LNCaP clone FGC (cell line): ENCODE measurements around the gene FBXO31.

Source experiments
- DNase-seq: peaks from one replicate; pipeline ENCODE4 v3.0.0-alpha.2; 2011; ENCODE audit warnings: low read depth
- H3K4me3 ChIP-seq: 2 replicates; pipeline ENCODE4 v1.5.1; 2011; ENCODE audit warnings: mild to moderate bottlenecking, low read depth, low read length, control low read depth
- CTCF ChIP-seq: IDR thresholded peaks from 2 replicates; pipeline ENCODE4 v1.5.1; 2012; ENCODE audit warnings: mild to moderate bottlenecking; ENCODE audit not compliant: control insufficient read depth, insufficient read depth; ENCODE audit errors: extremely low read depth

Gene FBXO31

GRCh38 chr16:87345726-87346424 lies 37.7 kb downstream of the FBXO31 start:
- no peak overlapping the region for H3K4me3 ChIP-seq
- DNase-seq: no peak

GRCh38 chr16:87344931-87345631 lies 38.5 kb downstream of the FBXO31 start:
- no peak for TF ChIP-seq CTCF
- H3K4me3 ChIP-seq: no peak overlapping the region
- peak; percentile 27 for DNase-seq

More at GRCh38 chr16:87345726-87346424, 37.7 kb downstream of the FBXO31 start:
- TF ChIP-seq CTCF: no peak

- TF ChIP-seq CTCF: no peak
- no peak overlapping the region for H3K4me3 ChIP-seq
- DNase-seq: no peak
Measured at GRCh38 chr16:87344165-87344930, 39.2 kb downstream of the FBXO31 start.

GRCh38 chr16:87343753-87344050 lies 39.9 kb downstream of the FBXO31 start:
- TF ChIP-seq CTCF: no peak
- no peak for DNase-seq
- no peak overlapping the region for H3K4me3 ChIP-seq

- no peak for TF ChIP-seq CTCF
- H3K4me3 ChIP-seq: no peak overlapping the region
- no peak for DNase-seq
Measured at GRCh38 chr16:87342978-87343752, 40.4 kb downstream of the FBXO31 start.

GRCh38 chr16:87342504-87342903 lies 41.1 kb downstream of the FBXO31 start:
- TF ChIP-seq CTCF: no peak
- no peak for DNase-seq
- no peak overlapping the region for H3K4me3 ChIP-seq
